Endothelial cell of umbilical vein (primary cell): Measurements from ENCODE around the gene USP25.

Source experiments
- POLR2A ChIP-seq: IDR thresholded peaks from 2 replicates; pipeline ENCODE4 v1.6.1; 2012; ENCODE audit warnings: low read depth, mild to moderate bottlenecking, control low read depth, low read length
- TF ChIP-seq, protein P1 (sequence below), 2 donors: IDR thresholded peaks; 1 replicate in 1 of 2; 2 replicates in 1 of 2; pipeline ENCODE4 v1.5.1; 2011; ENCODE audit warnings: low read length in 2 of 2, mild to moderate bottlenecking in 2 of 2, moderate library complexity in 2 of 2, control low read depth in 1 of 2, inconsistent platforms in 1 of 2, low read depth in 1 of 2; ENCODE audit not compliant: insufficient read depth in 1 of 2; ENCODE audit errors: extremely low read depth in 1 of 2
- TF ChIP-seq, protein P2 (sequence below): IDR thresholded peaks from 2 replicates; pipeline ENCODE4 v1.6.1; 2011; ENCODE audit not compliant: insufficient read depth, insufficient read length

DNA sequence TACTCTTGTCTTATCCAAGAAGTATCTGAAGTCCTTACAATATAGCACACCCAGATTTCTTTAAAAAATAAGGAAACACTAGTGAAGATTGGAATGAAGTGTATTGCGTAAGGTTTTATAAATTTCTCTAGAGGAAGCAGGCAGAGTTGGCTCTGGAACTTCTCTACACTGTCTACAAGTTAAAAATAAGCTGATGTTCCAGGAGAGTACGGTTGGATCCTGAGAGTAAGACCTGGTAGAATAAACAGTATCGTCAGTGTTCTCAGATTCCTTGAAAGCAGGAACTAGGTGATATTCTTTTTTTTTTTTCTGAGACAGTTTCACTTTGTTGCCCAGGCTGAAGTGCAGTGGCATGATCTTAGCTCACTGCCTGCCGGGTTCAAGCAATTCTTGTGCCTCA, 107.9 kb downstream of the USP25 start:
- TF ChIP-seq, protein P1, sequence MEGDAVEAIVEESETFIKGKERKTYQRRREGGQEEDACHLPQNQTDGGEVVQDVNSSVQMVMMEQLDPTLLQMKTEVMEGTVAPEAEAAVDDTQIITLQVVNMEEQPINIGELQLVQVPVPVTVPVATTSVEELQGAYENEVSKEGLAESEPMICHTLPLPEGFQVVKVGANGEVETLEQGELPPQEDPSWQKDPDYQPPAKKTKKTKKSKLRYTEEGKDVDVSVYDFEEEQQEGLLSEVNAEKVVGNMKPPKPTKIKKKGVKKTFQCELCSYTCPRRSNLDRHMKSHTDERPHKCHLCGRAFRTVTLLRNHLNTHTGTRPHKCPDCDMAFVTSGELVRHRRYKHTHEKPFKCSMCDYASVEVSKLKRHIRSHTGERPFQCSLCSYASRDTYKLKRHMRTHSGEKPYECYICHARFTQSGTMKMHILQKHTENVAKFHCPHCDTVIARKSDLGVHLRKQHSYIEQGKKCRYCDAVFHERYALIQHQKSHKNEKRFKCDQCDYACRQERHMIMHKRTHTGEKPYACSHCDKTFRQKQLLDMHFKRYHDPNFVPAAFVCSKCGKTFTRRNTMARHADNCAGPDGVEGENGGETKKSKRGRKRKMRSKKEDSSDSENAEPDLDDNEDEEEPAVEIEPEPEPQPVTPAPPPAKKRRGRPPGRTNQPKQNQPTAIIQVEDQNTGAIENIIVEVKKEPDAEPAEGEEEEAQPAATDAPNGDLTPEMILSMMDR (IDR thresholded peaks at IDR 0.05; ENCODE audit: extremely low read depth in 1 of 2, insufficient read depth in 1 of 2, low read depth in 1 of 2, low read length in 2 of 2): no peak
- TF ChIP-seq POLR2A: no peak
- TF ChIP-seq, protein P2, sequence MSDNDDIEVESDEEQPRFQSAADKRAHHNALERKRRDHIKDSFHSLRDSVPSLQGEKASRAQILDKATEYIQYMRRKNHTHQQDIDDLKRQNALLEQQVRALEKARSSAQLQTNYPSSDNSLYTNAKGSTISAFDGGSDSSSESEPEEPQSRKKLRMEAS: no peak
